NCI-H524 (cell line): ENCODE results near the gene PPIE.
A peak's percentile ranks its signal among the peaks of the same experiment; 100 is the strongest.

ENCODE experiments used
- DNase-seq, 2 experiments: peaks; one replicate each; lab custom pipeline; 2025; lab: John Stamatoyannopoulos, UW

The PPIE gene

DNA sequence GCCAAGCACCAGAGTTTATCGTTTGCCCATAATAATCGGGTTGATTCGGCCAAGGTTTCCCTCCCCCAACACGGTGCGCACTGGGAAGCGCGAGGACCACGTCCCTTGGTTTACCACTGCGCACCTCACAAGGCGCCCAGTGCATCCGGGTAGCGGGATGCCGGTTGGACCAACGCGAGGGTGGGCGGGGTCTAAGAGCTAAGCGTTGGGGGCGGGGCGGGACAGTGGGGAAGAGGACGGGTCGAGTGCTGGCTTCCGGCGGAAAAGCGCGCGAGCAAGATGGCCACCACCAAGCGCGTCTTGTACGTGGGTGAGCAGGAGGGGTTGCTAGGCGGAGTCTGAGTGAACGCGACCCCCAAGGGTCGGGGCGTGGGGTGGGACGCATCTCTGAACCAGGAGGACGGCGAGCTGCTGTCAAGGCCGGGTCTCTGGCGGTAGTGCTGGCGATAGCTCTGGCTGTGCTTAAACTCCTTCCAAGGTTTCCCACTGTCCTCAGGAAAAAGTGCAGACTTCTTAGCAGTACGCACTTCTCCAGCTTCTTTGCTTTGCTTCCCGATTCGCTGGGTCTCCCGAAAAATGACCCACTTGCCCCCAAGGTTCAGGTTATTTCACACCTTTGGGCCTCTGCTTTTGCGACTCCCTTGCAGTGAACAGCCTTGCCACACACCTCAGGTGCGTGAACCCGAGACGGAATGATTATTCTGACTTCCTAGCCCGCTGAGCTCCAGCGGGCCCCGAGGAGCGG is at the start of gene PPIE:
Gene PPIE (plus strand): TSS at position 261 of the 745 bp plus-strand sequence. CDS start 19 bp downstream, at position 280.
- peak; percentile 74 to 89 for DNase-seq

GRCh38 chr1:39689214-39689613 is 49.5 kb upstream of the PPIE start:
- DNase-seq = no peak

DNA sequence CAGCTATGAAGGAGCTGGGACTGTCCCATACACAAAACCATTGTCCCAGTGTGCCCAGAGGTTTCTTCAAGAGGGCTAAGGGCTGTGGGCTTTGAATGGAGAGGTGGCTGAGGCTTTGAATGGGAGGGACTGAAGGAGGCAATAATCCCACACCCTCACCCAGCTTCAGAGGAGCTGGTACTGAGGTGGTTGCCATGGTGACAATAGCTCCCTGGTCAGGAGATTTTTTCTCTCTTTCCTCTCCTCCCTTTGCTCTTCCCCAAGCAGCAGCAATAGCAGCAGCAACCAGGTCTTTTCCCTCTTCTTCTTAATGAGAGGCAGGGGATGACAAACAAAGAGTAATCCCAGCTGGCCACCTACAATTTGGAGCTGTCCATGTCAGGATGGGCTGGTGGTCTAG is 49.0 kb upstream of the PPIE start:
- DNase-seq = peak; percentile 30 to 55

DNA sequence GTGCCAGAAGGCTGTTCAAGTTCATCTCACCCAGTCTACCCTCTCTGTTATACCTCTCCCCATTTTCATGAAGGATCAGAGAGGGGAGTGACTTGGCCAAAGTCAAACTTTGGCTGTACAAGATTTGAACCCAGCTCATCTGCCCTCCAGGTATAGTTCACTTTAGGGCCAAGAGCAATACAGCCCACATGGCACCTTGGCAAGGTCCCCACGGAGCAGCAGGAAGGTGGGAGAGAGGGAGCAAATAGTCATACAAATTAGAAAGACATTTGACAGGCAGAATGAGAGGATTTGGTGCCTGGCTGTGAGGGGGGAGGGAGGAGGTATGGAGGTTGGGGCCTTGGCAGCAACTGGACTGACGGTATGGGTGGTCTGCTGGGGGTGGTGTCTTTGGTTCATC is 48.5 kb upstream of the PPIE start:
- DNase-seq = no peak

DNA sequence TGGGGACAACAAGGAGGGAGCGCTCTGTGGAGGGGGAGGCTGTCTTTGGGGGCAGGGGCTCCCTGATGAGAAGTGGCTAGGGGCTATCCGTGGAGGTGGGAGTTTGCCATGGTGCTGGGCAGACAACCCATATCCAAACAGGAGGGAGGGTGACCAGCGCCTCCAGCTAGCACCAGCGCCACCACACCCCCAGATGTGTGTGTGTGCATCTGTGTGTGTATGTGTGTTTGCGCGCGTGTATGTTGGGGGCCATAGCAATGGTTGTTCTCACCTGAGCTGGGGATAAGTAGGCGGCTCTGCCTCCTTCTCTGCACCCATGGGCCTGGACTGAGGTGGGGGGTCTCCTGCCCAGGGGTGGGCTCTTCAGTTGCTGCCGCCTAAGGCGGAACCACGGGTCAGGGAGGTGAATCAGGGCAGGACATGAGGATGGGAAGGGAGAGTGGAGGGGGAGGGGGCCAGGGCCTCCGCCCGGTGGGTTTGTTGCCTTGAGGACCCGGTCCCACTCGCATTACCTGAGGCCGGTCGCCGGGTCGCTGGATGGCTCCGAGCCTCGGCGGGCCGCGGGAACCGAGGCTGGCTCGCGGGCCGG is 47.8 kb upstream of the PPIE start:
- no peak for DNase-seq

- DNase-seq = peak; percentile 70 to 92
Measured at GRCh38 chr1:39691383-39692151, 47.1 kb upstream of the PPIE start, which contains the start of gene HPCAL4. TSS of gene HPCAL4 (minus strand) at chr1:39691433. CDS start at chr1:39684603, 6,830 bp downstream.

- DNase-seq = peak in 1 of 2 experiments; percentile 27
Measured at GRCh38 chr1:39692152-39693074, 46.3 kb upstream of the PPIE start.

- DNase-seq = no peak
Measured at GRCh38 chr1:39694026-39694425, 44.7 kb upstream of the PPIE start.

DNA sequence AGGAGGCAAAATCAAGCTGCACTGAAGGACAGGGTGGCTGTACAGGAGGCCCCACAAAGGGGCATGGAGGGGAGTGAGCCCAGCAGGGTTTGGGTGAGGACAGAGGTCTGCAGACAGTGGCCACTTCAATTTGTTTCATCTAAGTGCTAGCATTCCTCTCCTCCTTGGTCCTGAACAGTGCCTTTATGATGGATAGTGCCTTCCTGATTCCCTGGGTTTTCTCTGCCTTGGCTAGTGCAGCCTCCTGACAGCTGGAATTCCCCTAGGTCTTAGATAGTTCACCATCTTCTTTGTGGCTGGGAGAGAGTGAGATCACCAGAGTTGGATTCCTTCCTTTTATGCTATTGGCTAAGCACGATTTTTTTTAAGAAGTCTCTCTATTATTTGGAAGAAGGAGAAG is 43.7 kb upstream of the PPIE start:
- no peak for DNase-seq

- no peak for DNase-seq
Measured at GRCh38 chr1:39696448-39696847, 42.2 kb upstream of the PPIE start.

GRCh38 chr1:39698568-39698967 is 40.1 kb upstream of the PPIE start:
- DNase-seq = no peak

GRCh38 chr1:39699419-39699818 is 39.3 kb upstream of the PPIE start:
- no peak for DNase-seq

DNA sequence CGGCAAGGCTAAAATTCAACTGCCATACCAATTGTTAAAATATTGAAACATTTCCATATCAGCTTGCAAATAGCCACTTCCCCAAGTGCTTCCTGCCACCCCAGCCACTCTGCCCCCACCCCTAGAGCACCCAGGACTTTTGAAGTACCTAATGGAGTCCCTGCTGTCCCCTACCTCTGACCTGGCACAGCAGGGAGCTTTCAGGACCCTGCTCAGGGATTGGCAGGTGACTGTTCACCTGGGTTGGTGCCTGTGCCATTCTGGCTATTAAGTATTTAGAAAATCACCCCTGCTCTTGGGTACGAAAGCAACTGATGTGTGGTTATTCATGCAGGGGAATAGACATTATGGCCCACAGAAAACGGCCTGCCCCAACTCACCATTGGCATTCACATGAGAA is 38.3 kb upstream of the PPIE start:
- no peak for DNase-seq

DNA sequence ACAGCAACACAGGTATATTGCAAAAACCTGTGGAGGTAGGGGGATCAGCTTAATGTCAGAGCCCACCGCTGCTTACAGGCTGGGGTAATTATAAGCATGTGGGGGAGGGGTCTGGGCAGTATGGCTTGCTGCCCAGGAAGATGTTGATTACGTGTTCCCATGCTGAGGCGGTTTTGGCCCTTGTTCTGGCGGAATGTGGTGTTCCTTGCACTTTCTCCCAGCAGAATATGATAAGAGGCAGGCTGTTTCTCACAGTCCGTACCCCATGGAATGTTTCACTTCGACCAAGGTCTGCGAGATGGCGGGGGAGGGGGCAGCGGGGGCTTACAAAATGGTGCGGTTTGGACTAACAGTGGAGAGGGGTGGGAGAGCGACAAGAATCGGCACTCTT is 37.6 kb upstream of the PPIE start:
- no peak for DNase-seq

DNA sequence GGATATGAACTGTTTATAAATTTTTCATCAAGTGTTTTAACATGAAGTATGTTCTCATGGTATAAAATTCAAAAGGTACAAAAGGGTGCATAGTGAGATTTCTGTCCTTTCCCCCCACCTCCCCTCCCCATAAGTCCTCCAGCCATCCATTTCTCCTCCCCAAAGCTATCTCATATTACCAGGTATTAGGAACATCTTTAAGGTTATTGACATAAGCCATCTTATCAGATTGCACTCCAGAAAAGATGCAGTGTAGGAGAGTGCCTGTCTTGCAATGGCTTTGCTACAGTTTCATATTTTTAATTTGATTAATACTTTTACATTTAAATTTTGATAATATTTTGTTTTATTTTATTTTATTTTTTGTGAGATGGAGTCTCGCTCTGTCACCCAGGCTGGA is 33.9 kb upstream of the PPIE start:
- no peak for DNase-seq

GRCh38 chr1:39707506-39707905 is 31.2 kb upstream of the PPIE start:
- DNase-seq = no peak

- no peak for DNase-seq
Measured at GRCh38 chr1:39711104-39711965, 27.3 kb upstream of the PPIE start.

GRCh38 chr1:39711966-39712340 is 26.7 kb upstream of the PPIE start:
- no peak for DNase-seq

- no peak for DNase-seq
Measured at GRCh38 chr1:39713557-39713956, 25.1 kb upstream of the PPIE start.

DNA sequence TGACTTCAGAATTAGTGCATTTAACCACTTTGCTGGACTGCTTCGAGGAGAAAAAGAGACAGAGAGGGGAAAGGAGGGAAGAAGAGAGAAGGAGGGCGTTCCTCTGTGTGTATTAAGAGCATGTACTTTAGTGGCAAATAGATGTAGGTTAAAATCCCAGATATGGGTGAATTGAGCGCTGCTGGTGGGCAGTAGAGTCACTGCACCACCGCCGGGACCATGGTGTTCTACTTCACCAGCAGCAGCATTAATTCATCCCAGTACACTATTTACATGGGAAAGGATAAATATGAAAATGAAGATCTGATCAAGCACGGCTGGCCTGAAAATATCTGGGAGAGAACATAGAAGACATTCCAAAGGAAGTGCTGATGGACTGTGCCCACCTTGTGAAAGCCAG is 20.9 kb upstream of the PPIE start:
- no peak for DNase-seq
